ENCODE results near the gene ARHGEF11. TPM values are rescaled to one million over a fixed set of nuclear protein-coding genes. Genes with fewer than 3 reads are reported as not detected.

ARHGEF11 gene
- total RNA-seq, 1 experiment from 2014 or later, result 41.1 TPM

DNA sequence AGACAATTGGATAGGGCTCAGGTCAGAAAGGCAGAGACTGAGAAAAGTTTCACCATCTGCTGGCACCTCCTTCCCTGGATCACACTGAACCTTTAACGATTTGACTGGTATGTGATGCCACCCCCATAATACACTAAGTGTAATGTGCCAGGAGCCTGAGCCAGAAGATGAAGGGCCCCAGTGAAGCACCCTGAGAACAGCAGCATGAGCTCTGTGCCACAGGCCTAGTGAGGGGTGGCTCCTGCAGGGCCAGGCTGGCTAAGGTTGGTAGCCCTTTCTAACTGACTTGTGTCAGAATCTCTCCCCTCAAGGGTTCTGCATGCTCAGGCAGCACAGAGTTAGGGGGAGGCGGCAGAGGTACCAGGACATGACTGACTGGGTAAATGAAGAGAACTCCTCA lies 38.9 kb downstream of the ARHGEF11 start:
- Mint-ChIP-seq H3K27ac (peak overlapping the region in 1 of 3 experiments; percentile 21; a peak in 2 of 7 replicates), H3K9me3 (no peaks in the 10 kb centered on the region; a peak in 1 of 5 replicates), H3K4me1 (peaks cover 44 to 52% of the 10 kb centered on the region in 2 experiments), H3K27me3 (ENCODE audit: low read depth) (no peaks in the 10 kb centered on the region), H3K4me3 (no peak overlapping the region), H3K36me3 (ENCODE audit: insufficient read depth in 1 of 3, low read depth in 3 of 3) (no peaks in the 10 kb centered on the region)
- H3K4me2 ChIP-seq (ENCODE audit: insufficient read depth, insufficient read length, low read length), result no peak overlapping the region
- H2AK5ac ChIP-seq (ENCODE audit: insufficient read length, low read length), result no peak overlapping the region
- H2BK20ac ChIP-seq (ENCODE audit: low read depth, low read length, poor library complexity, severe bottlenecking), result no peak overlapping the region
- H3K4me1 ChIP-seq (ENCODE audit: insufficient read depth, low read length), result peaks cover 15% of the 10 kb centered on the region
- no peaks in the 10 kb centered on the region for H3K9me3 ChIP-seq (ENCODE audit: control insufficient read depth, low read depth, low read length)
- H3K4ac ChIP-seq (ENCODE audit: low read depth, low read length), result no peak overlapping the region
- no peaks in the 10 kb centered on the region for H3K79me1 ChIP-seq (ENCODE audit: insufficient read depth, low read depth, low read length, poor library complexity, severe bottlenecking)
- no peak overlapping the region for H3K14ac ChIP-seq (ENCODE audit: insufficient read depth, low read length)
- no peak overlapping the region for H4K91ac ChIP-seq (ENCODE audit: insufficient read length, low read depth, low read length)
- H2BK15ac ChIP-seq (ENCODE audit: low read depth, low read length), result no peak overlapping the region
- H2AFZ ChIP-seq (ENCODE audit: low read length), result no peak overlapping the region
- H3K79me2 ChIP-seq (ENCODE audit: insufficient read depth, low read length), result peaks cover under 1% of the 10 kb centered on the region; the same call in 1 of the 2 replicates
- no peak overlapping the region for H3K27ac ChIP-seq (ENCODE audit: insufficient read length, low read depth, low read length)
- H3K9ac ChIP-seq (ENCODE audit: extremely low read depth, insufficient read length, low read length), result no peak overlapping the region
- no peak overlapping the region for H3T11ph ChIP-seq (ENCODE audit: low read length)
- no peak for DNase-seq
- H4K5ac ChIP-seq (ENCODE audit: insufficient read length, low read depth, low read length), result no peak overlapping the region
- H3K23ac ChIP-seq (ENCODE audit: insufficient read length, low read depth, low read length), result no peak overlapping the region
- no peak overlapping the region for H2BK120ac ChIP-seq (ENCODE audit: low read depth, low read length, poor library complexity, severe bottlenecking)
- no peaks in the 10 kb centered on the region for H3K27me3 ChIP-seq (ENCODE audit: insufficient read depth, low read length)
- WGBS (ENCODE audit: extremely low coverage, insufficient read length, low lambda C conversion rate), result no CpG with 5 or more reads among the region's 2 CpGs
- no peaks in the 10 kb centered on the region for H4K20me1 ChIP-seq (ENCODE audit: control insufficient read depth, insufficient read depth, insufficient read length)
- no peak overlapping the region for H3K18ac ChIP-seq (ENCODE audit: insufficient read length, low read depth, low read length)
- no peaks in the 10 kb centered on the region for H3K23me2 ChIP-seq (ENCODE audit: insufficient read length, low read depth, low read length, poor library complexity, severe bottlenecking)
- H2BK5ac ChIP-seq (ENCODE audit: insufficient read length, low read length), result no peak overlapping the region
- H3K56ac ChIP-seq (ENCODE audit: insufficient read length, low read depth, low read length), result no peak overlapping the region
- no peak overlapping the region for H2BK12ac ChIP-seq (ENCODE audit: insufficient read length, low read depth, low read length)
- no peak overlapping the region for H4K8ac ChIP-seq (replicated peaks; ENCODE audit: insufficient read length, low read depth, low read length)
- TF ChIP-seq, protein P1, sequence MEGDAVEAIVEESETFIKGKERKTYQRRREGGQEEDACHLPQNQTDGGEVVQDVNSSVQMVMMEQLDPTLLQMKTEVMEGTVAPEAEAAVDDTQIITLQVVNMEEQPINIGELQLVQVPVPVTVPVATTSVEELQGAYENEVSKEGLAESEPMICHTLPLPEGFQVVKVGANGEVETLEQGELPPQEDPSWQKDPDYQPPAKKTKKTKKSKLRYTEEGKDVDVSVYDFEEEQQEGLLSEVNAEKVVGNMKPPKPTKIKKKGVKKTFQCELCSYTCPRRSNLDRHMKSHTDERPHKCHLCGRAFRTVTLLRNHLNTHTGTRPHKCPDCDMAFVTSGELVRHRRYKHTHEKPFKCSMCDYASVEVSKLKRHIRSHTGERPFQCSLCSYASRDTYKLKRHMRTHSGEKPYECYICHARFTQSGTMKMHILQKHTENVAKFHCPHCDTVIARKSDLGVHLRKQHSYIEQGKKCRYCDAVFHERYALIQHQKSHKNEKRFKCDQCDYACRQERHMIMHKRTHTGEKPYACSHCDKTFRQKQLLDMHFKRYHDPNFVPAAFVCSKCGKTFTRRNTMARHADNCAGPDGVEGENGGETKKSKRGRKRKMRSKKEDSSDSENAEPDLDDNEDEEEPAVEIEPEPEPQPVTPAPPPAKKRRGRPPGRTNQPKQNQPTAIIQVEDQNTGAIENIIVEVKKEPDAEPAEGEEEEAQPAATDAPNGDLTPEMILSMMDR (conservative IDR thresholded peaks at IDR 0.05), result no peak

All from H9 (cell line).